ENCODE data around the gene TOX2. TPM values are rescaled to one million over a fixed set of nuclear protein-coding genes. Genes with fewer than 3 reads are reported as not detected.

The TOX2 gene
- total RNA-seq, 1 experiment from 2014 or later: 1.8 TPM

- Histone ChIP-seq H3K27me3 (ENCODE audit: low read length) (no peaks in the 10 kb centered on the region), H3K36me3 (ENCODE audit: low read depth, low read length) (no peaks in the 10 kb centered on the region), H3K27ac (ENCODE audit: low read length) (no peak overlapping the region), H3K4me2 (ENCODE audit: low read length) (no peak overlapping the region), H3K9me3 (ENCODE audit: low read length) (no peaks in the 10 kb centered on the region), H3F3A (ENCODE audit: low read length, unreplicated experiment) (no peaks in the 10 kb centered on the region), H3K9me2 (replicated peaks; ENCODE audit: low read length) (no peaks in the 10 kb centered on the region), H4K20me1 (ENCODE audit: low read length) (no peaks in the 10 kb centered on the region), H2AFZ (ENCODE audit: low read length) (no peak overlapping the region), H3K4me1 (ENCODE audit: insufficient read depth, low read length) (peaks cover 5% of the 10 kb centered on the region), H3K79me2 (ENCODE audit: low read length) (no peaks in the 10 kb centered on the region), H3K9ac (ENCODE audit: low read length) (no peak overlapping the region), H3K4me3 (ENCODE audit: low read length) (no peak overlapping the region)
- ChIA-PET CTCF (interaction anchor here (1.2 kb wide), 1 partner anchor 11 kb away, joined by 5 read pairs; no protein-coding TSS in a partner anchor), POLR2A (ENCODE audit: unreplicated experiment) (no interaction called here)
- ATAC-seq: no peak
- intact Hi-C loops (cut with micrococcal nuclease): loop anchor here (5.0 kb wide), 1 partner anchor 644 kb away; no protein-coding TSS in a partner anchor
- BruUV-seq (replicated peaks): no TSS peak
- TF ChIP-seq EZH2 (IDR thresholded peaks at IDR 0.05; ENCODE audit: low read length, unreplicated experiment) (no peak), EZH2phosphoT487 (IDR thresholded peaks at IDR 0.05; ENCODE audit: borderline replicate concordance, low read length) (no peak)
- TF ChIP-seq, protein P1, sequence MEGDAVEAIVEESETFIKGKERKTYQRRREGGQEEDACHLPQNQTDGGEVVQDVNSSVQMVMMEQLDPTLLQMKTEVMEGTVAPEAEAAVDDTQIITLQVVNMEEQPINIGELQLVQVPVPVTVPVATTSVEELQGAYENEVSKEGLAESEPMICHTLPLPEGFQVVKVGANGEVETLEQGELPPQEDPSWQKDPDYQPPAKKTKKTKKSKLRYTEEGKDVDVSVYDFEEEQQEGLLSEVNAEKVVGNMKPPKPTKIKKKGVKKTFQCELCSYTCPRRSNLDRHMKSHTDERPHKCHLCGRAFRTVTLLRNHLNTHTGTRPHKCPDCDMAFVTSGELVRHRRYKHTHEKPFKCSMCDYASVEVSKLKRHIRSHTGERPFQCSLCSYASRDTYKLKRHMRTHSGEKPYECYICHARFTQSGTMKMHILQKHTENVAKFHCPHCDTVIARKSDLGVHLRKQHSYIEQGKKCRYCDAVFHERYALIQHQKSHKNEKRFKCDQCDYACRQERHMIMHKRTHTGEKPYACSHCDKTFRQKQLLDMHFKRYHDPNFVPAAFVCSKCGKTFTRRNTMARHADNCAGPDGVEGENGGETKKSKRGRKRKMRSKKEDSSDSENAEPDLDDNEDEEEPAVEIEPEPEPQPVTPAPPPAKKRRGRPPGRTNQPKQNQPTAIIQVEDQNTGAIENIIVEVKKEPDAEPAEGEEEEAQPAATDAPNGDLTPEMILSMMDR (conservative IDR thresholded peaks at IDR 0.05; ENCODE audit: low read depth, low read length): no peak
- DNase-seq: no peak
These were observed 176.4 kb downstream of the TOX2 start for GRCh38 chr20:44091026-44091425.

DNA sequence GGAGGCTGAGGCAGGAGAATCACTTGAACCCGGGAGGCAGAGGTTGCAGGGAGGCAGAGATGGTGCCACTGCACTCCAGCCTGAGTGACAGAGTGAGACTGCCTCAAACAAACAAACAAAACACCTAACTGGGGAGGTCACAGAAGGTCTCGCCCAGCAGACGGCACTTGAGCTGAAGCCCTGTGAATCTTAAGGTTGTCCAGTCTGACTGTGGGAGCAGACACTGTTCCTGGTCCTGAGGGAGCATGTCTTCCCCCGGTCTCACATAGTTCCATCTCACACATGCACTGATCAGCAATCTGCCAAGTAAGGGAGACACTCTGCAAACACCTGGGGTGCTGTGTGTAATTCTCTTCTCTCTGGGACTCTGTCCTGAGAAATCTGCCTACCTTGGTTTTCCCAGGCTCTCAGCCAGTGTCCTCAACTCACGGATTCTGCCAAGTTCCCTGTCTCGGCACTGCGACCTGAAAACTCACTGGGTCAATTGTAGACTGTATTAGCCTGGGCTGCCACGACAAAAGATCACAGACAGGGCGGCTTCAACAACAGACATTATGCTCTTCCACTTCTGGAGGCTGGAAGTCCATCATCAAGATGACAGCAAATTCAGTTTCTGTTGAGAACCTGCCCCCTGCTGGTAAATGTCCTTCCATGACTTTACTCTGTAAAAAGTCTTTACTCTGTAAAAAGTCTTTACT, 178.0 kb downstream of the TOX2 start:
- no peaks in the 10 kb centered on the region for H3K9me3 ChIP-seq (ENCODE audit: low read length)
- DNase-seq (peak; percentile 82), ATAC-seq (peak; percentile 75)
- H3K36me3 ChIP-seq (ENCODE audit: low read depth, low read length): no peaks in the 10 kb centered on the region
- H4K20me1 ChIP-seq (ENCODE audit: low read length): no peaks in the 10 kb centered on the region
- H3F3A ChIP-seq (ENCODE audit: low read length, unreplicated experiment): no peaks in the 10 kb centered on the region
- ChIA-PET POLR2A (ENCODE audit: unreplicated experiment) (no interaction called here), CTCF (no interaction called here)
- H3K27me3 ChIP-seq (ENCODE audit: low read length): no peaks in the 10 kb centered on the region
- no peaks in the 10 kb centered on the region for H3K9me2 ChIP-seq (replicated peaks; ENCODE audit: low read length)
- no peak overlapping the region for H3K27ac ChIP-seq (ENCODE audit: low read length)
- H2AFZ ChIP-seq (ENCODE audit: low read length): peak overlapping the region; percentile 57
- TF ChIP-seq, protein P1 (conservative IDR thresholded peaks at IDR 0.05; ENCODE audit: low read depth, low read length): peak; percentile 89
- TF ChIP-seq EZH2phosphoT487 (IDR thresholded peaks at IDR 0.05; ENCODE audit: borderline replicate concordance, low read length): no peak
- no peaks in the 10 kb centered on the region for H3K79me2 ChIP-seq (ENCODE audit: low read length)
- H3K9ac ChIP-seq (ENCODE audit: low read length): no peak overlapping the region
- BruUV-seq (replicated peaks): no TSS peak
- intact Hi-C loops (cut with micrococcal nuclease): loop anchor here (1.0 to 5.0 kb wide), 2 partner anchors 36 to 645 kb away; no protein-coding TSS in a partner anchor
- peaks cover 5% of the 10 kb centered on the region for H3K4me1 ChIP-seq (ENCODE audit: insufficient read depth, low read length)
- H3K4me2 ChIP-seq (ENCODE audit: low read length): peak overlapping the region; percentile 12; the same call in 1 of the 2 replicates
- H3K4me3 ChIP-seq (ENCODE audit: low read length): no peak overlapping the region

DNA sequence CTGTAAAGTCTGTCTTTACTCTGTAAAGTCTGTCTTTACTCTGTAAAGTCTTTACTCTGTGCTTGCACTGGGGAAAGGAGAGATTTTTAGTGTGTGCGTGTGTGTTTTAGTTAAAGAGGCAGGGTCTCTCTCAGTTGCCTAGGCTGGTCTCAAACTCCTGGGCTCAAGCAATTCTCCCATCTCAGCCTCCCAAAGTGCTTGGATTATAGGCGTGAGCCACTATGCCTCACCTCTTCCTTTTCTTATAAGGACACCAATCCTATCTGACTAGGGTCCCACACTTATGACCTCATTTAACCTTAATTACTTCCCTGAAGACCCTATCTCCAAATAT, 178.6 kb downstream of the TOX2 start:
- DNase-seq: no peak
- no peak overlapping the region for H3K4me3 ChIP-seq (ENCODE audit: low read length)
- H2AFZ ChIP-seq (ENCODE audit: low read length): no peak overlapping the region
- H3K9me3 ChIP-seq (ENCODE audit: low read length): no peaks in the 10 kb centered on the region
- H3K4me1 ChIP-seq (ENCODE audit: insufficient read depth, low read length): peaks cover 5% of the 10 kb centered on the region
- H3K4me2 ChIP-seq (ENCODE audit: low read length): no peak overlapping the region
- POLR2A ChIA-PET (ENCODE audit: unreplicated experiment): no interaction called here
- H3K27me3 ChIP-seq (ENCODE audit: low read length): no peaks in the 10 kb centered on the region
- no peaks in the 10 kb centered on the region for H3K36me3 ChIP-seq (ENCODE audit: low read depth, low read length)
- H4K20me1 ChIP-seq (ENCODE audit: low read length): no peaks in the 10 kb centered on the region
- H3F3A ChIP-seq (ENCODE audit: low read length, unreplicated experiment): no peaks in the 10 kb centered on the region
- H3K79me2 ChIP-seq (ENCODE audit: low read length): no peaks in the 10 kb centered on the region
- intact Hi-C loops (cut with micrococcal nuclease): loop anchor here (1.0 to 5.0 kb wide), 2 partner anchors 37 to 646 kb away; no protein-coding TSS in a partner anchor
- BruUV-seq (replicated peaks): no TSS peak
- H3K9ac ChIP-seq (ENCODE audit: low read length): no peak overlapping the region
- no peak for ATAC-seq
- no peak for TF ChIP-seq EZH2 (IDR thresholded peaks at IDR 0.05; ENCODE audit: low read length, unreplicated experiment)
- TF ChIP-seq, protein P1 (conservative IDR thresholded peaks at IDR 0.05; ENCODE audit: low read depth, low read length): 0 out of 2 replicates have a peak, but pooled peaks have one; percentile 22
- TF ChIP-seq EZH2phosphoT487 (IDR thresholded peaks at IDR 0.05; ENCODE audit: borderline replicate concordance, low read length): no peak
- CTCF ChIA-PET: no interaction called here
- H3K9me2 ChIP-seq (replicated peaks; ENCODE audit: low read length): no peaks in the 10 kb centered on the region
- no peak overlapping the region for H3K27ac ChIP-seq (ENCODE audit: low read length)

Measured in PC-3 (cell line).